ENCODE results near the gene TMEM62.

Gene TMEM62

GRCh38 chr15:43133430-43134156 lies at the start of gene TMEM62:
TMEM62 (plus strand) TSS chr15:43133586; CDS start chr15:43133803, 217 bp downstream.
- peak; percentile 51 for DNase-seq

GRCh38 chr15:43085921-43086320 lies 47.5 kb upstream of the TMEM62 start:
- no peak for DNase-seq

GRCh38 chr15:43086551-43086950 lies 46.8 kb upstream of the TMEM62 start:
- no peak for DNase-seq

- DNase-seq, result no peak
Observed at GRCh38 chr15:43091859-43092258, 41.5 kb upstream of the TMEM62 start.

DNA sequence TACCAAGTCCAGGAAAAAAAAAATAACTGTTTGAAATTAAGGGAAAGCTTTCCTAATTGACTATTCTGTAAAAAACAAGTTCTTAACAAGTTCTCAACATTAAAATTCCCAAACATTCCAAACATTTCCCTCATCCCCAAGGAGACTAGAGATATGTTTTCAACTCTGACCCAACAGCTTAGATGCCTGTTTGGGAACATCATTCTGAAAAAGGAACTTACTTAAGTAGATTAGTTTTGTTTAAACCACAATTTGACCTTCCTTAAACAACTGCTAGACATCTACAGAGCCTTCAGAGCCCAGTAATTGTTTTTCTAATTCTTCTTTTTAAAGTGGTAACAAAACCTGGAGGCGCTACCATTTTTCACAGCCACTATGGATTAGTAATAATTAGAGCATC lies 40.4 kb upstream of the TMEM62 start:
- DNase-seq, result no peak

GRCh38 chr15:43094416-43095030 lies 38.9 kb upstream of the TMEM62 start:
- DNase-seq, result no peak

DNA sequence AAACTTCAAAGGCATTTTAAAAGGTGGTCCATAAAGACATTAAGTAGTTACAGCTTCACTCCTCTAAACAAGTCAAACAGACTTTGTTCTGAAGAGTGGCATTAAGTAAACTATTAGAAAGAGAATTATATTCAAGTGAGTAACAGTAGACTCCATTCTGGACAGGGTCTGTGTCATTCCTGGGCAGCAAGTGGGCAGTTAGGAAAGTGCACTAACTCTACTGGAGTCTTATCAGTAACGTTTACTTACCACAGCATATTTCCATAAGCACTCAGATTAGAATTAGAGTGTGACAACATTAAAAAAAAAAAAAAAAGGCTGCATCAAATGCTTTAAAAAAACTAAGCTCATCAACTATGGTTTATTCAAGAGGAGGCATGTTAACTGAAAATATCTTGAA lies 38.1 kb upstream of the TMEM62 start:
- DNase-seq, result no peak

GRCh38 chr15:43095708-43096347 lies 37.6 kb upstream of the TMEM62 start:
- DNase-seq, result no peak

DNA sequence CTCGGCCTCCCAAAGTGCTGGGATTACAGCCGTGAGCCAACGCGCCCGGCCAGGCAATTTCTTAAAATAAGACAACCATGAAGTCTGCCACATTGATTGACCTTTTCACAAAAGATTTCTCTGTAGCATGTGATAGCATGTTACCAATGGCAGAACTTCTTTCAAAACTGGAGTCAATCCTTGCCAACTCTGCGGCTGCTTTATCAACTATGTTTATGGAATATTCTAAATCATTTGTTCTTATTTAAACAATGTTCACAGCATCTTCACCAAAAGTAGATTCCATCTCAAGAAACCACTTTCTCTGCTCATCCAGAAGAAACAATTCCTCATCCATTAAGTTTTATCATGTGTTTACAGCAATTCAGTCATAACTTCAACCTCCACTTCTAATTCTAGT lies 37.0 kb upstream of the TMEM62 start:
- no peak for DNase-seq

GRCh38 chr15:43099105-43099845 lies 34.1 kb upstream of the TMEM62 start:
- no peak for DNase-seq

GRCh38 chr15:43100971-43101370 lies 32.4 kb upstream of the TMEM62 start:
- DNase-seq, result no peak

DNA sequence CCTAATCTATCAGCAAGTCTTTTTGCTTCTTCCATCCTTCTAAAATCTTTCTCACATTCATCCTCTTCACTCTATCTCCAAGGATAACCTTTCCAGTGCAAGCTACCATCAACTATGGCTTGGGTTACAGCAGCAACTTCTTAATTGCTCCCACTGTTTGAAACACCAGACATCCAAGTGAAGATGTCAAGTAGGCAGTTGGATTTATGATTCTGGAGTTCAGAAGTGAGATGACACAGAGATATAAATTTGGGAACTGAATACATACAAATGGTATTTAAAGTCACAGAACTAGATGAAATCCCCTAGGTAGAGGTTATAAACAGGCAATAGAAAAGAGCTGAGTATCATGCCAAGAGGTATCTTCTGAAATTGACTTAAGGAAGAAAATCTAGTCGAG lies 31.2 kb upstream of the TMEM62 start:
- no peak for DNase-seq

- DNase-seq, result no peak
Observed at GRCh38 chr15:43103907-43104306, 29.5 kb upstream of the TMEM62 start.

DNA sequence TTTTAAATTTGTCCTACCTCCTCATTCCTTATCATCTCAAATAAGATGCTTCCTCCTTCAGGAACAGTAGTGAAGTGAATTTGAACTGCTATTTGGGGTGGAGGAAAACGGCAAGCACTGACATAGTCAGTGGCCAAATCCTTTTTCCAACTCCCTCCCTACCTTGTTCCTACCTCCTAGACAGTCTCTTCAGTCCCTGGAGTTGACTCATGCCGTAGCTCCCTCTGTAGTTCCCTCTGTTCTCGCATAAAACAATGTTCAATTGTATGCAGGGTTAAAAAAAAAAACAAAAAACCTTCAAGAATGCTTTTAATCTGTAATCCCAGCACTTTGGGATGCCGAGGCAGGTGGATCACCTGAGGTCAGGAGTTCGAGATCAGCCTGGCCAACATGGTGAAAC lies 29.0 kb upstream of the TMEM62 start:
- DNase-seq, result no peak

- DNase-seq, result no peak
Observed at GRCh38 chr15:43105077-43105736, 28.2 kb upstream of the TMEM62 start.

GRCh38 chr15:43105778-43106485 lies 27.5 kb upstream of the TMEM62 start, which contains the start of gene UBR1:
UBR1 (minus strand) TSS chr15:43106038; CDS start chr15:43106022, 16 bp downstream.
- DNase-seq, result peak; percentile 64

GRCh38 chr15:43106486-43106829 lies 26.9 kb upstream of the TMEM62 start:
- DNase-seq, result no peak

DNA sequence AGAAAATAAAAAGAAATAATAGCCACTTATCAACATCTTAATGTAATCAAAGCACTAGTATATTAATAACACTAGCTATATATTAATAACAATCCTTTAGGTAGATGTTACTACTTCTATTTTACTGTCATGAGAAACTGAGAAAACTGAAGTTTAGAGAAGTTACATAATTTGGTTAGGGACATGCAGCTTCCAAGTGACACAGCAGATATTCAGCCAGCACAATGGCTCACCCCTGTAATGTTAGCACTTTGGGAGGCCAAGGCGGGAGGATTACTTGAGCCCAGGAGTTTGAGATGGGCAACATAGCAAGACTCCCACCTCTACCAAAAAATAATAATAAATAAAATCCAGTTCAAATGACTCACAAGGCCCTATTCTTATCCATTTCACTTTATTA lies 25.6 kb upstream of the TMEM62 start:
- DNase-seq, result no peak

- no peak for DNase-seq
Observed at GRCh38 chr15:43111354-43111753, 22.0 kb upstream of the TMEM62 start.

GRCh38 chr15:43118286-43118685 lies 15.1 kb upstream of the TMEM62 start:
- DNase-seq, result no peak

DNA sequence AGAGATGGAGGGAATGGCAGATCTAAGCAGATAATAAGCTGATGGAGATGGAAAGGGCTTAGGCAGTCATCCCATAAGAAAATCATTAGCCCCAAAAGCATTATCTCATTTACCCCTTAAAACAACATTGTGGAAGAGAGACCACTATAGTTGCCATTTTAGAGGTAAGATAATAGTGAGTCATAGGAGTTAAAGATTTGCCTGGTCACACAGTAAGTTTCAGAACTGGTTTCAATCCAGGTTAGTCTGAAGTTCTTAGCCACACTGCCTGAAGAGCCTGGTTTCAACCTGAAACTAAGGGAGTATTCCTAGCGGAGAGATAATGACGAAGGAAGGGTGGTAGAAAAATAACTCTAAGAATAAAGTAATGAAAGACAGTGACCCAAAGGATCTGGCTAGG lies 14.6 kb upstream of the TMEM62 start:
- DNase-seq, result no peak

DNA sequence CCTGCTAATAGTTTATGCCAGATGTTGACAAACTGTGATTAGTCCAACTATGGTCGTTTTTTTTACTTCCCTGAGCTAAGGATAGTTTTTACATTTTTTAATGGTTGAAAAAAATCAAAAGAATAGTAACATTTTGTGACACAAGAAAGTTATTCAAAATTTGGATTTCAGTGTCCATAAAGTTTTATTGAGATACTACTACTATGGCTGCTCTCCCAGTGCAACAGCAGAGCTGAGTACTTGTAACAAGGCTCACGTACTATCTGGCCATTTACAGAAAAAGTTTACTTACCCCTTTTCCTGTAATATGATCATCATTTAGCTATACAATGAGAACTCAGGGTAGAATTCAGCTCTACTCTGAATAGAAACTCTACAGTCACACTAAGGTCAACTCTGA lies 11.5 kb upstream of the TMEM62 start:
- DNase-seq, result no peak
